NCI-H2196 treated with DMSO at 0.1 percent for 48 hours (cell line): Measurements from ENCODE around the gene PYGM.
"Not testable (repeated sequence)": the region's sequence is repeated elsewhere in the genome, so short reads cannot be mapped to it uniquely, and the experiment has no call there.

Experiments used
- DNase-seq: peaks from one replicate; lab custom pipeline; 2025; ENCODE audit not compliant: unreplicated experiment; lab: John Stamatoyannopoulos, UW

The PYGM gene

GRCh38 chr11:64718780-64719124, 41.0 kb downstream of the PYGM start:
- no peak for DNase-seq

GRCh38 chr11:64718084-64718779, 41.5 kb downstream of the PYGM start:
- DNase-seq, result no peak

GRCh38 chr11:64717268-64717578, 42.6 kb downstream of the PYGM start:
- no peak for DNase-seq

GRCh38 chr11:64716473-64717267, 43.1 kb downstream of the PYGM start:
- DNase-seq, result no peak

GRCh38 chr11:64715756-64716472, 43.9 kb downstream of the PYGM start:
- DNase-seq, result no peak

GRCh38 chr11:64715110-64715509, 44.7 kb downstream of the PYGM start:
- no peak for DNase-seq

GRCh38 chr11:64714666-64715065, 45.1 kb downstream of the PYGM start:
- DNase-seq, result no peak

GRCh38 chr11:64713781-64714363, 45.9 kb downstream of the PYGM start:
- DNase-seq, result no peak

GRCh38 chr11:64713016-64713707, 46.6 kb downstream of the PYGM start:
- DNase-seq, result no peak

GRCh38 chr11:64712430-64713015, 47.3 kb downstream of the PYGM start:
- no peak for DNase-seq

GRCh38 chr11:64711956-64712362, 47.8 kb downstream of the PYGM start:
- DNase-seq, result no peak

- DNase-seq, result no peak
Observed at GRCh38 chr11:64711138-64711955, 48.4 kb downstream of the PYGM start.

GRCh38 chr11:64710418-64711137, 49.2 kb downstream of the PYGM start:
- no peak for DNase-seq

- no peak for DNase-seq
Observed at GRCh38 chr11:64705501-64705900, 54.3 kb downstream of the PYGM start.

GRCh38 chr11:64703048-64703447, 56.7 kb downstream of the PYGM start:
- no peak for DNase-seq

GRCh38 chr11:64701956-64702355, 57.8 kb downstream of the PYGM start:
- DNase-seq, result not testable (repeated sequence)

GRCh38 chr11:64698427-64698826, 61.3 kb downstream of the PYGM start:
- DNase-seq, result no peak

GRCh38 chr11:64697663-64698375, 62.0 kb downstream of the PYGM start:
- no peak for DNase-seq
